ENCODE measurements around the gene TLE1.

DNA sequence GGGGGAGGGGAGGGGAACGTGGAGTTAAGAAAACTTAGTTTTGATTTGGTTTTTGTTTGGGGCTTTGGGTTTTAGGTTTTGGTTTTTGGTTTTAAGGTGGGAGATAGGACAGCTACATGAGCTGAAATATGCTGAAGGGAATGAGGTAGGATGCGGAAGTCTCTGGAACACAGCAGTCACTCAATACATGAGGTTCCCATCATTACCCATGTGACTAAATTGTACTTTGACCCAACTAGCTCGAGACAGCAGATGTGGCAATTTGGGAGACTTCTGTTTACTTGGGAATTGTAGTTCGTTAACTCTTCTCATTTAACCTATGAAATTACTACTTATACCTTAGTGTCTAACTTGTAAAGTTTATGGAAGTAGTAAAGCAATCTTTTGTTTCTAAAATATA is 124.2 kb downstream of the TLE1 start:
- TF ChIP-seq POLR2A (IDR thresholded peaks at IDR 0.05; ENCODE audit: low read length), result no peak
- TF ChIP-seq GATA1 (IDR thresholded peaks at IDR 0.05; ENCODE audit: low read depth, low read length), result no peak

Data from erythroblast (primary cell).